KBM-7 (cell line): ENCODE data around the gene MRO.
"Not testable (repeated sequence)": the region's sequence is repeated elsewhere in the genome, so short reads cannot be mapped to it uniquely, and the experiment has no call there.

Experiments
- DNase-seq: peaks from one replicate; pipeline ENCODE4 v3.0.0-alpha.2; 2015
- in situ Hi-C: fragments of 300-500 bp; cut with MboI; formaldehyde crosslinking; loops from 2 replicates; pipeline ENCODE4 v1.14.3; 2020; ENCODE audit warnings: low sequenced_read_pairs, low pct_unique_long_range_greater_than_20kb, mixed read lengths

The MRO gene

GRCh38 chr18:50819728-50820378, at the start of gene MRO:
TSS of gene MRO (minus strand) at chr18:50820016. CDS start at chr18:50809400, 10,616 bp downstream.
- peak; percentile 86 for DNase-seq
- in situ Hi-C loops = no loop called here

- in situ Hi-C loops = no loop called here
- no peak for DNase-seq
Observed at GRCh38 chr18:50869150-50869549, 49.3 kb upstream of the MRO start.

GRCh38 chr18:50866765-50867164, 46.9 kb upstream of the MRO start:
- DNase-seq = peak; percentile 19
- in situ Hi-C loops = no loop called here

DNA sequence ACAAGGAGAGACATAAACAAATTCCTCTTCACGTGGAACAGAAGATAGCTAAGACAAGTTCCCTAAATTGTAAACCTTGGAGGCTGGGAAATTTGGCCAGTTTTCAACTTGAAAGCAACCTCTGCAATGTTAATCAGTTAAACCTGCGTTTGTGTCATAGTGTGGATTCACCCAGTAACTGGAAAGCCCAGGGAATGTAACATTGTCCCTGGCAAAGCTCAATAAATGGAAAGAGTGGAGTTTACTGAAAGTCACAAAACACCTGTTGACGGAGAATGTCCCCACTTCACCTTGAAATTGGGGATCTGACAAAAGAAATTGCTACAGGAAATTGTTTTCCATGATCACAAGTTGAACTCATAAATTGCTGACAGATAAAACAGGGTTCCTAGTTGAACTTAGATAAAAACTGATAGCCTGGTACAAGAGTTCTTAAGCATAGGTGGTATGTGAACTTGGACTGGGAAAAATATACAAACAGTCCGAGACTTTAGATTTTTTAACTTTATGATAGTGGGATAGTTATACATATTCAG, 44.1 kb upstream of the MRO start:
- no peak for DNase-seq
- in situ Hi-C loops = no loop called here

DNA sequence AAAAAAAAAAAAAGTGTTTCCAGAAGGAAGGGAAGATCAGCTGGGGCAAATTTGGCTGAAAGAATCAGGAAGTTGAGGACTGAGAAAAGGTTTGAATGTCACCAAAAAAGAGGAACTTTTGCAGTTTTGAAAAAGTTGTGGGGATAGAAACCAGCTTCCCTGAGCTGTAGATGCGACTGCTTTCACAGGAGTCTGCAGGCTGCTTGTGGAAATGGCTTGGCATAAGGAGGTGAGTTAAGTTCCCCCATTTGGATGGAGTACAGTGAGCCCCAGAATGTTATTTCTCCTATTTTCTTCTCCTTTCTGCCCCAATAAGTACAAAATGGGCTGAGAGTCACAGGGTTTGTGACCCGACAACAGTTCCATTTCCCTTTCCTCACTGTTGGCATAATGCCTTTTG, 42.6 kb upstream of the MRO start:
- in situ Hi-C loops = no loop called here
- peak; percentile 80 for DNase-seq

GRCh38 chr18:50861617-50862016, 41.8 kb upstream of the MRO start:
- in situ Hi-C loops = no loop called here
- no peak for DNase-seq

DNA sequence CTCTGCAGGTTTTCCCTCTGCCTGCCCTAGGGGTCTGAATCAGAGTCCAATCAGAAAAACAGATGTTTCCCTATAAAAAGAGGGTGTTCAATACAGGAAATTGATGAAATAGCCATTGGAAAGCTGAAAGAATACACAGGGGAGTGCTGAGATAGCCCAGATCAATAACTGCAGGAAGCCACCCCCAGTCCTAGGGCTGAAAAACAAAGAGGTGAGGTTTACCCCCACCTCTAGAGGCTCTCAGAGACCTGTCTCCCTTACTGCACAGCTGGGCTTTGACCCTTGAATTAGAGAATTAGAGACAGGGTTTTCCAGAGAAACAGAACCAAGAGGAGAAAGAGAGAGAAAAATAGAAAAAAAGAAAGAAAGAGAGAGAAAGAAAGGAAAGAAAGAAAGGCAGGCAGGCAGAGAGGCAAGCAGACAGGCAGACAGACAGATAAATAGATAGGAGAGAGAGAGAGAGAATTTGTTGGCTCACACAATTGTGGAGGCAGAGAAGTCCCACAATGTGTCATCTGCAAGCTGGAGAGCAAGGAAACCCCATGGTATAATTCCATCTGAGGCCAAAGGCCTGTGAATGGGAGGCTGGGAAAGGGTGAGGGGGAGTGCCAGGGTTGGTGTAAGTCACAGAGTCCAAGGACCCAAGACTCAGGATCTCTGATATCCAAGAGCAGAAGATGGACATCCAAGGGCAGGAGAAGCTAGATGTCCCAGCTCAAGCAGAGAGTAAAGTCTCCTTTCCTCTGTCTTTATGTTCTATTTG, 40.2 kb upstream of the MRO start:
- in situ Hi-C loops = no loop called here
- DNase-seq = no peak

GRCh38 chr18:50857694-50858093, 37.9 kb upstream of the MRO start:
- DNase-seq = no peak
- in situ Hi-C loops = no loop called here

GRCh38 chr18:50857166-50857565, 37.4 kb upstream of the MRO start:
- DNase-seq, in situ Hi-C loops: not testable (repeated sequence)

GRCh38 chr18:50855976-50856757, 36.4 kb upstream of the MRO start:
- DNase-seq = no peak
- in situ Hi-C loops = no loop called here

GRCh38 chr18:50853863-50854271, 34.1 kb upstream of the MRO start:
- in situ Hi-C loops = no loop called here
- DNase-seq = no peak

DNA sequence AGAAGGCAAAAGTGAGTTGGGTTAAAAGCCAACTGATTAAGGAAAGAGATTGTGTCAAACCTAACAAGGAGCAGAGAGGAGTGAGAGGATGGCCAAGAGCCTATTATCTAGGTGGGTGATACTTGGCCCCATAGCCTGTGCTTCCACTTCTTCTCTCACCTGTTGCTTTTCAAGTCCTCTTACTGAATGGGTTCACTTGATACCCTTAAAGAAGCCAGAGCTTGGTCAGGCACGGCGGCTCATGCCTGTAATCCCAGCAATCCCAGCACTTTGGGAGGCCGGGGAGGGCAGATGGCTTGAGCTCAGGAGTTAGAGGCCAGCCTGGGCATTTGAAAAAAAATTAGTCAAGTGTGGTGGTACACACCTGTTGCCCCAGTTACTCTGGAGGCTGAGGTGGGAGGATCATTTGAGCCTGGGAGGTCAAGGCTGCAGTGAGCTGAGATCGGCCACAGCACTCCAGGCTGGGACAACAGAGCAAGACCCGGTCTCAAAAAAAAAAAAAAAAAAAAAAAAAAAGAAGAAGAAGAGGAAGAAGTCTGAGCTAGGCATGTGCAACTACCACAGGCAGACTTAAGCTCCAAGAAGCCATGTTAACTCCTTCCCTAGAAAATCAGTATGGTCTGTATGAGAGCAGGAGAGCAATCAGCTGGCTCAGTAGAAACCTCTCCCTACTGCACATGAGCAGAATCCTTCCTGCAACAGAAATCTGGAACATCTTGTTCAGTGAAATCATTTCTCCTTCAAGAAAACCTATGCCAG, 30.7 kb upstream of the MRO start:
- in situ Hi-C loops = no loop called here
- DNase-seq = no peak

- in situ Hi-C loops = loop anchor here (25.0 kb wide), 1 partner anchor 188 kb away; the partner anchor contains the start of gene SMAD4
Observed at GRCh38 chr18:50849419-50849821, 29.6 kb upstream of the MRO start.

GRCh38 chr18:50848991-50849390, 29.2 kb upstream of the MRO start:
- in situ Hi-C loops = loop anchor here (25.0 kb wide), 1 partner anchor 188 kb away; the partner anchor contains the start of gene SMAD4
- no peak for DNase-seq

More at GRCh38 chr18:50849419-50849821, 29.6 kb upstream of the MRO start:
- DNase-seq = no peak

GRCh38 chr18:50848061-50848551, 28.3 kb upstream of the MRO start:
- in situ Hi-C loops = loop anchor here (25.0 kb wide), 1 partner anchor 189 kb away; the partner anchor contains the start of gene SMAD4
- no peak for DNase-seq

DNA sequence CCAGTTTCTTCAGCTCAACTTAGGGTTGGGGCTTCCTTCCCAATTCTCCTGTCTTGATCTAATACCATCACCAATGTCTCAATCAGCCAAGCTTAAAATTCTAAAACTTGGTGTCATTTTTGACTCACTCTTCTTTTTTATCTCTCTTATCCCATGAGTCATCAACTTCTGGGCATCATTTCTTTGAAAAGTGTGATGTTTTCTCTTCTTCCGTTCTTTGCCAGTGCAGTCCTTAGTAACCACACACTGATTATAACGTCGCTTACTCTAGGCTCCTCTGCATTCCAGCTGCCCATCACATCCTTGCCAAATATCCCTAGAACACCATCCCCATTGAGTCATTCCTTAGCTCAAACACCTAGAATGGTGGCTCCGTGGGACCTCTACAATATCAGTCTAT, 27.4 kb upstream of the MRO start:
- no peak for DNase-seq
- in situ Hi-C loops = loop anchor here (25.0 kb wide), 1 partner anchor 190 kb away; the partner anchor contains the start of gene SMAD4

GRCh38 chr18:50844960-50845359, 25.1 kb upstream of the MRO start:
- DNase-seq = no peak
- in situ Hi-C loops = loop anchor here (25.0 kb wide), 1 partner anchor 192 kb away; the partner anchor contains the start of gene SMAD4

DNA sequence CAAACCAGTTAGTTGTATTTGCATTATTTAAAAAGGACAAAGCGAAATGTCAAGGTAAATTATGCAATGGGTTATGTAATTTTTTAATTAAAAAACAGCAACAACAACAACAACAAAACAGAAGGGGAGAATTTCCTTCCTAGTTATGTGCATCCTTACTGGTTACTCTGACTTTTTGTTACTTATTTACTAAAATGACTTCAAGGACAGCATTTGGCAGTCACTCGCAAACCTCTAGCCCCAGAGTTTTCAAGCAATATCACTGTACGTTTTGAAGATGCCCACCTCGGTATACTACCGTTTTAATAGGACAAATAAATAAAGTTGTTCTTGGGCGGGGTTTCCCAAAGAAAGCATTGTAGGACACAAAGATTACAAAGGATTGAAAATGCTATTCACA, 24.7 kb upstream of the MRO start:
- no peak for DNase-seq
- in situ Hi-C loops = loop anchor here (25.0 kb wide), 1 partner anchor 193 kb away; the partner anchor contains the start of gene SMAD4
